GM21717 (cell line): ENCODE data around the gene ADAMTS10.
"Not testable (repeated sequence)": the region's sequence is repeated elsewhere in the genome, so short reads cannot be mapped to it uniquely, and the experiment has no call there.

Experiments
- ATAC-seq: cut with Tn5 transposase; IDR thresholded peaks from one replicate; pipeline ENCODE4 v1.9.1; 2021; ENCODE audit warnings: mild to moderate bottlenecking, moderate library complexity; ENCODE audit not compliant: unreplicated experiment

Gene ADAMTS10

GRCh38 chr19:8595651-8596050 is 14.9 kb downstream of the ADAMTS10 start:
- ATAC-seq, result no peak

- no peak for ATAC-seq
Observed at GRCh38 chr19:8593931-8594330, 16.6 kb downstream of the ADAMTS10 start.

- ATAC-seq, result no peak
Observed at GRCh38 chr19:8592231-8593009, 18.1 kb downstream of the ADAMTS10 start.

GRCh38 chr19:8589177-8589714 is 21.3 kb downstream of the ADAMTS10 start:
- ATAC-seq, result no peak

GRCh38 chr19:8585894-8586750 is 24.4 kb downstream of the ADAMTS10 start:
- ATAC-seq, result no peak

GRCh38 chr19:8584965-8585893 is 25.3 kb downstream of the ADAMTS10 start:
- no peak for ATAC-seq

- no peak for ATAC-seq
Observed at GRCh38 chr19:8580710-8581281, 29.7 kb downstream of the ADAMTS10 start.

- ATAC-seq, result no peak
Observed at GRCh38 chr19:8578642-8579265, 31.8 kb downstream of the ADAMTS10 start.

GRCh38 chr19:8577741-8578140 is 32.8 kb downstream of the ADAMTS10 start:
- no peak for ATAC-seq

GRCh38 chr19:8577247-8577646 is 33.3 kb downstream of the ADAMTS10 start, which contains the start of gene MYO1F:
TSS of gene MYO1F (minus strand) at chr19:8577442. CDS start at chr19:8577309, 133 bp downstream.
- no peak for ATAC-seq

- ATAC-seq, result no peak
Observed at GRCh38 chr19:8576273-8576993, 34.1 kb downstream of the ADAMTS10 start.

- ATAC-seq, result no peak
Observed at GRCh38 chr19:8575467-8575997, 35.0 kb downstream of the ADAMTS10 start.

GRCh38 chr19:8574619-8574922 is 35.9 kb downstream of the ADAMTS10 start:
- not testable (repeated sequence) for ATAC-seq

- no peak for ATAC-seq
Observed at GRCh38 chr19:8573316-8573715, 37.2 kb downstream of the ADAMTS10 start.

- no peak for ATAC-seq
Observed at GRCh38 chr19:8571006-8571411, 39.5 kb downstream of the ADAMTS10 start.

GRCh38 chr19:8569066-8569771 is 41.3 kb downstream of the ADAMTS10 start:
- ATAC-seq, result no peak

- no peak for ATAC-seq
Observed at GRCh38 chr19:8567522-8568172, 42.9 kb downstream of the ADAMTS10 start.

- ATAC-seq, result no peak
Observed at GRCh38 chr19:8566855-8567254, 43.7 kb downstream of the ADAMTS10 start.
